Psoas muscle (tissue), 8 donors: ENCODE data around the gene MCMBP. TPM values are rescaled to one million over a fixed set of nuclear protein-coding genes. Genes with fewer than 3 reads are reported as not detected.

Source experiments
- ATAC-seq, 4 donors: fragments of 200-7000 bp; cut with Tn5 transposase; one replicate each; pipeline ENCODE4 v1.9.1; 2020; ENCODE audit warnings: moderate library complexity in 3 of 4, mild to moderate bottlenecking in 2 of 4
- DNase-seq, 2 donors: peaks; one replicate each; pipeline ENCODE4 v3.0.0-alpha.2; 2020
- H3K27ac ChIP-seq: fragments of 200-600 bp; one replicate; pipeline ENCODE4 v1.8.0; 2022
- H3K27me3 ChIP-seq, 3 donors: fragments of 200-600 bp in 1 of 3; one replicate each; pipeline versions ENCODE4 v1.6.1 to v1.8.0; 2013 to 2022; ENCODE audit warnings: low read length in 2 of 3, mild to moderate bottlenecking in 2 of 3, moderate library complexity in 1 of 3; ENCODE audit not compliant: insufficient read depth in 3 of 3
- H3K36me3 ChIP-seq, 2 donors: fragments of 200-600 bp in 1 of 2; one replicate each; pipeline versions ENCODE4 v1.6.1 to v1.8.0; 2013 to 2022; ENCODE audit warnings: low read depth in 1 of 2, mild to moderate bottlenecking in 1 of 2, moderate library complexity in 1 of 2; ENCODE audit not compliant: insufficient read depth in 1 of 2
- H3K4me1 ChIP-seq: fragments of 200-600 bp; one replicate; pipeline ENCODE4 v1.8.0; 2022
- H3K4me3 ChIP-seq: fragments of 200-600 bp; one replicate; pipeline ENCODE4 v1.8.0; 2022; ENCODE audit warnings: mild to moderate bottlenecking
- H3K9me3 ChIP-seq: fragments of 200-600 bp; one replicate; pipeline ENCODE4 v1.8.0; 2022
- CTCF ChIP-seq: fragments of 200-600 bp; IDR thresholded peaks from one replicate; pipeline ENCODE4 v1.8.0; 2022; ENCODE audit warnings: antibody characterized with exemption
- WGBS, 3 donors: extraction: QIAGEN DNeasy Blood & Tissue Kit; methylation state at CpG; one replicate each; pipeline versions ENCODE4 v1.1.6 to v1.1.7; 2013; 5-methylcytosine and 5-hydroxymethylcytosine counted together
- intact Hi-C, 2 donors: fragments of 100-400 bp; cut with DNase I; formaldehyde crosslinking; loops; one replicate each; pipeline versions ENCODE4 v1.11.0 to v1.14.2; 2022
- polyA plus RNA-seq, 3 donors: library from polyadenylated mRNA; stranded (reverse); fragments of 200-250 nt; gene quantifications; one replicate each; pipeline ENCODE4 v1.2.3, GENCODE V29; 2013
- total RNA-seq, 4 donors: library from RNA; stranded (reverse); fragmentation: NEBNext Ultra II Directional in 2 of 4; extraction: Animal tissue kit (Norgen Biotek cat#: 25700) in 2 of 4; gene quantifications; one replicate each; pipeline versions ENCODE4 v1.2.1 to v1.2.4, GENCODE V29; 2021 to 2023
- donor health status: healthy with polysubstance abuse.
- donor health status: DM: no; HTN: no; CAD: no; lungs with moderate emphysema.
- donor health status: Bipolar disorder and iron deficiency.
- donor health status: healthy.
- donor health status: DM: yes; HTN: yes; CAD: no.
- donor health status: DM: no; HTN: no; CAD: no.
- donor health status: DM: no; HTN: no; CAD: no.
- donor health status: DM: yes; HTN: yes; CAD: no.

The MCMBP gene
- total and polyA plus RNA-seq, 7 donors, result 23.0 to 43.8 (median 37.8) TPM

DNA sequence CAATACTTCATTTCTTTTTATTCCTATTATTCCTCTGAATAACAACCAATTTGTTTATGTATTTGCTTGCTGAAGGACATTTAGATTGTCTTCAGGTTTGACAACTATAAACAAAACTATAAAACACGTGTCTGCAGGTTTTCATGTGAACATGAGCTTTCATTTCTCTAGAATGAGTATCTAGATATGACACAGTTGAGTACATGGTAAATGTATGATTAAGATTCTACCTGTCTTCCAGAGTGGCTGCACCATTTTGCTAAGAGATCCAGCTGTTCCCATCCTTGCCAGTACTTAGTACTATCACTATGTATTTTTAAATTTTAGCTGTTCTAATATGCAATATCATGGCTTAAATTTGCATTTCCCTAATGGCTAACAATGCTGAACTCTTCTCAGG, 10.1 kb downstream of the MCMBP start:
- Histone ChIP-seq H3K36me3 (peaks cover 0 to 12% of the 10 kb centered on the region in 2 donors), H3K27me3 (no peaks in the 10 kb centered on the region), H3K4me3 (no peak overlapping the region), H3K27ac (no peak overlapping the region), H3K4me1 (peaks cover 6% of the 10 kb centered on the region), H3K9me3 (peaks cover 5% of the 10 kb centered on the region)
- intact Hi-C loops, result loop anchor here in 1 of 2 donors (5.0 kb wide), 1 partner anchor 250 kb away; no protein-coding TSS in a partner anchor
- no peak for TF ChIP-seq CTCF
- ATAC-seq (no peak), DNase-seq (no peak)
- 78 to 84% (median 81%) methylated on average over 1 of the region's 1 CpG for WGBS, 3 donors

GRCh38 chr10:119860866-119861607, 11.6 kb downstream of the MCMBP start:
- no peak for DNase-seq
- Histone ChIP-seq H3K4me3 (no peak overlapping the region), H3K27me3 (no peaks in the 10 kb centered on the region), H3K9me3 (peaks cover 5% of the 10 kb centered on the region), H3K27ac (no peak overlapping the region), H3K36me3 (peaks cover 0 to 25% of the 10 kb centered on the region in 2 donors), H3K4me1 (peaks cover 6% of the 10 kb centered on the region)
- no peak for ATAC-seq
- intact Hi-C loops, result loop anchor here in 1 of 2 donors (2.0 to 5.0 kb wide), 2 partner anchors 174 to 249 kb away; no protein-coding TSS in a partner anchor
- WGBS, 3 donors, result 74 to 78% (median 75%) methylated on average over 7 of the region's 7 CpGs
- TF ChIP-seq CTCF, result no peak

GRCh38 chr10:119859420-119860258, 13.0 kb downstream of the MCMBP start:
- peak; percentile 68 for TF ChIP-seq CTCF
- H3K36me3 ChIP-seq, result peaks cover 0 to 39% of the 10 kb centered on the region in 2 donors
- no peaks in the 10 kb centered on the region for H3K27me3 ChIP-seq
- H3K4me1 ChIP-seq, result peaks cover 6% of the 10 kb centered on the region
- no peak for DNase-seq
- WGBS, 3 donors, result 74 to 80% (median 75%) methylated on average over 1 of the region's 1 CpG
- H3K9me3 ChIP-seq, result peaks cover 5% of the 10 kb centered on the region
- H3K4me3 ChIP-seq, result no peak overlapping the region
- intact Hi-C loops, result loop anchor here (2.0 to 5.0 kb wide), 6 partner anchors 109 to 252 kb away; no protein-coding TSS in a partner anchor
- peak in 2 of 4 donors; percentile 57 to 85 for ATAC-seq
- H3K27ac ChIP-seq, result no peak overlapping the region

GRCh38 chr10:119858063-119858462, 14.6 kb downstream of the MCMBP start:
- no peak for ATAC-seq
- H3K36me3 ChIP-seq, result peaks cover 0 to 55% of the 10 kb centered on the region in 2 donors
- whole genome bisulfite sequencing, 3 donors, result 63 to 79% (median 64%) methylated on average over 1 of the region's 1 CpG
- no peak for DNase-seq
- TF ChIP-seq CTCF, result no peak
- no peaks in the 10 kb centered on the region for H3K9me3 ChIP-seq
- no peak overlapping the region for H3K27ac ChIP-seq
- H3K4me3 ChIP-seq, result no peak overlapping the region
- intact Hi-C loops, result loop anchor here (2.0 to 5.0 kb wide), 4 partner anchors 107 to 251 kb away; no protein-coding TSS in a partner anchor
- peaks cover 14% of the 10 kb centered on the region for H3K4me1 ChIP-seq
- H3K27me3 ChIP-seq, result no peaks in the 10 kb centered on the region
